GM19372 (cell line): Measurements from ENCODE around the gene TARBP1.
"Not testable (repeated sequence)": the region's sequence is repeated elsewhere in the genome, so short reads cannot be mapped to it uniquely, and the experiment has no call there.

Experiments
- ATAC-seq: cut with Tn5 transposase; IDR thresholded peaks from one replicate; pipeline ENCODE4 v1.9.1; 2021; ENCODE audit warnings: mild to moderate bottlenecking, low read depth, moderate library complexity; ENCODE audit not compliant: unreplicated experiment

The TARBP1 gene

GRCh38 chr1:234507626-234508387, 28.8 kb upstream of the TARBP1 start:
- ATAC-seq, result no peak

- ATAC-seq, result no peak
Observed at GRCh38 chr1:234507089-234507488, 28.1 kb upstream of the TARBP1 start.

- ATAC-seq, result no peak
Observed at GRCh38 chr1:234505769-234506102, 26.8 kb upstream of the TARBP1 start.

GRCh38 chr1:234504969-234505768, 26.2 kb upstream of the TARBP1 start:
- no peak for ATAC-seq

GRCh38 chr1:234504251-234504650, 25.3 kb upstream of the TARBP1 start:
- ATAC-seq, result not testable (repeated sequence)

GRCh38 chr1:234503193-234504050, 24.4 kb upstream of the TARBP1 start:
- ATAC-seq, result no peak

- no peak for ATAC-seq
Observed at GRCh38 chr1:234502785-234503184, 23.8 kb upstream of the TARBP1 start.

GRCh38 chr1:234500269-234500668, 21.3 kb upstream of the TARBP1 start:
- no peak for ATAC-seq

- ATAC-seq, result no peak
Observed at GRCh38 chr1:234499943-234500245, 20.9 kb upstream of the TARBP1 start.

- ATAC-seq, result no peak
Observed at GRCh38 chr1:234499119-234499942, 20.4 kb upstream of the TARBP1 start.

- no peak for ATAC-seq
Observed at GRCh38 chr1:234498448-234499118, 19.6 kb upstream of the TARBP1 start.

GRCh38 chr1:234497589-234497988, 18.6 kb upstream of the TARBP1 start:
- no peak for ATAC-seq

GRCh38 chr1:234495231-234495990, 16.4 kb upstream of the TARBP1 start:
- peak; percentile 49 for ATAC-seq

- no peak for ATAC-seq
Observed at GRCh38 chr1:234494049-234494448, 15.1 kb upstream of the TARBP1 start.

- ATAC-seq, result no peak
Observed at GRCh38 chr1:234490793-234491479, 12.0 kb upstream of the TARBP1 start.

GRCh38 chr1:234489698-234490077, 10.7 kb upstream of the TARBP1 start:
- no peak for ATAC-seq

GRCh38 chr1:234489007-234489697, 10.2 kb upstream of the TARBP1 start:
- no peak for ATAC-seq
